HG02852 (cell line): ENCODE data around the gene ALAD.
"Not testable (repeated sequence)": the region's sequence is repeated elsewhere in the genome, so short reads cannot be mapped to it uniquely, and the experiment has no call there.

Experiments used
- ATAC-seq: cut with Tn5 transposase; IDR thresholded peaks from one replicate; pipeline ENCODE4 v1.9.1; 2021; ENCODE audit warnings: mild to moderate bottlenecking, moderate library complexity; ENCODE audit not compliant: unreplicated experiment

The ALAD gene

GRCh38 chr9:113401027-113401792, at the start of gene ALAD:
Gene ALAD, minus strand, starts transcription at chr9:113401284. Its CDS starts 7,725 bp downstream, at chr9:113393559.
- ATAC-seq = peak; percentile 98

DNA sequence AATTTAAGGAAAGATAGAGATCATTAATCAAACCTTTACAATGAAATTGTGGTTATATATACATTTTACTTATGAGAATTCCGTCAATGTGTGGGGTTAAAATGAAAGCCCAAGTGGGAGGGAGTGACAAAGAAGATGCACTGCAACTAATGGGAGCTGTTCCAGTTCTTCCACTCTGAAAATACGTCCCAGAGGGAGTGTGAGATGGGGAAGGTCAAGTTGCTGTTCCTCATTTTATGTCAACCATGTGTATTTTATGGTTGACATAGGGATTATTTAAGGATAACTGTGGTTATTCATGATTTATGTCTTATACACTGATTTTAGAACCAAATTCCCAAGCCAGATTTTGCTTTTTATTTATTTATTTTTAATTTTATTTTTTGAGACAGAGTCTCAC, 48.3 kb upstream of the ALAD start:
- no peak for ATAC-seq

- ATAC-seq = no peak
Observed at GRCh38 chr9:113446323-113446740, 45.2 kb upstream of the ALAD start.

- no peak for ATAC-seq
Observed at GRCh38 chr9:113444736-113445135, 43.7 kb upstream of the ALAD start.

DNA sequence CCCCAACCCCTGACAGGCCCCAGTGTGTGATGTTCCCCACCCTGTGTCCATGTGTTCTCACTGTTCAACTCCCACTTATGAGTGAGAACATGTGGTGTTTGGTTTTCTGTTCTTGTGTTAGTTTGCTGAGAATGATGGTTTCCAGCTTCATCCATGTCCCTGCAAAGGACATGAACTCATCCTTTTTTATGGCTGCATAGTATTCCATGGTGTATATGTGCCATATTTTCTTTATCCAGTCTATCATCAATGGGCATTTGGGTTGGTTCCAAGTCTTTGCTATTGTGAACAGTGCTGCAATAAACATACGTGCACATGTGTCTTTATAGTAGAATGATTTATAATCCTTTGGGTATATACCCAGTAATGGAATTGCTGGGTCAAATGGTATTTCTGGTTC, 36.6 kb upstream of the ALAD start:
- not testable (repeated sequence) for ATAC-seq

GRCh38 chr9:113436728-113437515, 35.8 kb upstream of the ALAD start:
- ATAC-seq = no peak

GRCh38 chr9:113431191-113431590, 30.1 kb upstream of the ALAD start:
- ATAC-seq = no peak

- no peak for ATAC-seq
Observed at GRCh38 chr9:113428062-113428615, 27.1 kb upstream of the ALAD start.

GRCh38 chr9:113427629-113428028, 26.5 kb upstream of the ALAD start:
- ATAC-seq = no peak

- ATAC-seq = no peak
Observed at GRCh38 chr9:113426701-113427100, 25.6 kb upstream of the ALAD start.

DNA sequence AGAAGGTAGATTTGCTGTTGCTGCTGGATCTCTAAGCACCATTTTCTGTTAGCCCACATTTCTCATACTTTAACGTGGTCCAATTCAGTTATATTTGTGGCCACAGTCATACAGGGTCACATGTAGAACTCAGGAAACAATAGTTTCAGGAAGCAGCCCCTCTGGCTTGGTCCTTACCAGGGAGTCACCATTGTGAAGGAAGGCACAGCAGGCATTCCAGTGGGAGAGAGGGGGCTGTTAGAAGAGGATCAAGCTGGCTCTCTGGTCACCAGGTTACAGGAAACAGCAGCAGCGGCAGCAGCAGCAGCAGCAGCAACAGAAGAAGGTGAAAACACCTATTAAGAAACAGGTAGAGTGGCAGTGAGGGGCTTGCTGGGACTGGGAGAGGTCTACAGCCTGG, 24.0 kb upstream of the ALAD start:
- no peak for ATAC-seq

- ATAC-seq = no peak
Observed at GRCh38 chr9:113421726-113422125, 20.6 kb upstream of the ALAD start.

DNA sequence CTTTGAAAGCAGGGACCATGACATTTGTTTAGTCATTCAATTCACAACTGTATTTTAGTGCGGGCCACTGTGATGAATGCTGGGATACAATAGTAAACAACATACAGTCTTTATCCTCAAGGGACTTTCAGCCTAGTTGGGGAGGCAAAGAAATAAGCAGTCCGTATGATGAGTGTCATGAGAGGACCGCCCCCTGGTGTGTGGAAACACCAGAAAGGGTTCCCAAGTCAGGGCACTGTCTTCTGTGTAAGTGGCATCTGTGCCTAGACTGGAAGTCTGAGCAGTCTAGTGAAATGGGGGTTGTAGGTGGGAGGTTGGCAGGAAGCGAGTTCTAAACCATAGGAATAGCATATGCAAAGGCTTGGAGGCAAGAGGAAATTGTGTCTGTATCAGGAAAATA, 16.3 kb upstream of the ALAD start:
- ATAC-seq = no peak

GRCh38 chr9:113416149-113416721, 15.2 kb upstream of the ALAD start:
- peak; percentile 97 for ATAC-seq

GRCh38 chr9:113410207-113410864, 9.3 kb upstream of the ALAD start, which contains the start of the genes C9orf43 and POLE3:
Gene C9orf43, plus strand, starts transcription at chr9:113410747. Its CDS starts 2,747 bp downstream, at chr9:113413494.
Gene POLE3, minus strand, starts transcription at chr9:113410675. Its CDS starts 382 bp downstream, at chr9:113410293.
- ATAC-seq = peak; percentile 94

GRCh38 chr9:113409883-113410206, 8.8 kb upstream of the ALAD start:
- peak; percentile 13 for ATAC-seq

DNA sequence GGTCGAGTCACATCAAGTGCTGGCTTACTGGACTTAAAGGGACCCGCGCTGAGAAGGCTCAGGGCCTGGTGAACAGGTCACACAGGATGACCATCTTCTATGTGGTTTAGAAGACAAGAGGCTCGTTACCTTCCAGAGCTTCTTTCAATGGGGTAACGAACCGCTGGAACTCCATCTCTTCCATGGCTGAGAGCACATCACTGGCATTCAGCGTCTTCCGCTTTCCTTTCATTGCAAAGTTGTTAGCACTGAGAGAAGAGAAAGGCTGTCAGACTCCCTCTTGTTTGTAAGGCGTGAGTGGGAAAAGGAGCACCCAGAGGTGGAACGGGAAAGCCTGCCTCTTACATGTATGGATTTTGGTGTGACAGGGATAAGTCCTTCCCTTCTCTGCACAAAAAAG, 8.4 kb upstream of the ALAD start:
- no peak for ATAC-seq

DNA sequence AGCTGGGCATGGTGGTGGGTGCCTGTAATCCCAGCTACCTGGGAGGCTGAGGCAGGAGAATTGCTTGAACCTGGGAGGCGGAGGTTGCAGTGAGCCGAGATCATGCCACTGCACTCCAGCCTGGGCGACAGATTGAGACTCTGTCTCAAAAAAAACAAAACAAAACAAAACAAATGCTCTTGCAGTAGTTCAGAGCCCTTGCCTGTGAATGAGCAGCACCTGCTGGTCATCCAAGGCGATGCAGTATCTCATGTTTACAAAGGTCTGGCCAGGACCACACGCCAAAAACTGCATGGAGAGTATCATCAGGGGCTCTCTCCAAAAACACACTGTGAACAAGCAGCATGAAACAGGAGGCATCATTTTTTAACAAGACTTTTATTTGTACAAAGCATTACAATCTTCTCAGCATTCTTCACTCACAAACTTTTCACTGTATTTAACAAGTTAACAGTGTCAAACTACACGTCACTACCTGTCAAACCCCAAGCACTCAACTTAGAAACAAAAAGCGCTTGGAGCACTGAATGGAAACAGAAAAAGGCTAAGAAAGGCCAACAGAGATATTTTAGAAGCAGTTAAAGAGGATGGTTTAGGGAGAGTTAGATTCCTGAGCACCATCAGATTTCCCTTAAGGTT, 5.9 kb upstream of the ALAD start:
- ATAC-seq = not testable (repeated sequence)

- ATAC-seq = not testable (repeated sequence)
Observed at GRCh38 chr9:113406353-113406752, 5.3 kb upstream of the ALAD start.

- ATAC-seq = no peak
Observed at GRCh38 chr9:113403646-113404045, 2.6 kb upstream of the ALAD start.
